Bronchus fibroblast of lung (primary cell): ENCODE data around the gene KIAA0408. TPM values are rescaled to one million over a fixed set of nuclear protein-coding genes. Genes with fewer than 3 reads are reported as not detected.

Source experiments
- total RNA-seq: library from RNA; depleted of rRNA; stranded (reverse); fragments of >200 nt; gene quantifications from 2 replicates; pipeline ENCODE4 v1.2.3, GENCODE V29; 2015

KIAA0408 gene
- total RNA-seq, result 0.30 and 0.84 TPM in 2 replicates

DNA sequence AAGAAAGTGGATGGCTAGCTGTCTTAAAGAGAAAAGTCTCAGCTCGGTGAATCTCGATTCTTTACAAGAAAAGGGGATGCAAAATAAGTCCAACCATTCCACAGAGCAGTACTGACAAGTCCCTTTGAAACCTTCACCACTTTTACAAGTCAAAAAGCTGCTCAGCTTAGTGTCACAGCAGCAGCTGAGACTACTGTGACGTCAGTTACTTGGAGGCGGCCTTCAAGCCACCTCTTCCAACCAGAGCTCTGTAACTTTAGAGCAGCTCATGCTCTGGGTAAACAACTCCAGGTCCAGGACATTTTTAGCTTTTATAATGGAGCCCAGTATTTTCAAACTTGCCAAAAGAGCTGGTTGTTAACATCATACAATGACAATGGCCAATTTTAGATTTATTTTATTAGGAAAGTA is at the start of gene KIAA0408:
Gene KIAA0408 (minus strand): TSS at position 159 of the 411 bp plus-strand sequence. CDS start 5,408 bp downstream, outside the sequence.

Other genes starting within 250 kb of the KIAA0408 start
- 13.4 and 16.1 TPM in 2 replicates for gene RNF146, start 192.5 kb downstream of the KIAA0408 start, total RNA-seq
- 56.2 and 56.3 TPM in 2 replicates for gene ECHDC1, start 115.8 kb downstream of the KIAA0408 start, total RNA-seq
- gene C6orf58, start 117.8 kb upstream of the KIAA0408 start, total RNA-seq, result not detected in 2 replicates